Measurements from ENCODE around the gene LRP1. TPM values are rescaled to one million over a fixed set of nuclear protein-coding genes. Genes with fewer than 3 reads are reported as not detected.

LRP1 gene
- total and polyA plus RNA-seq, 2 experiments from 2014 or later: 47.8 to 76.8 TPM

GRCh38 chr12:57112492-57113294 is 15.6 kb upstream of the LRP1 start:
- WGBS (ENCODE audit: low lambda C conversion rate, missing lambda C conversion rate): 73% methylated on average over 9 of the region's 9 CpGs
- H3K27me3 ChIP-seq: no peaks in the 10 kb centered on the region
- peak overlapping the region; percentile 93 for H3K4me2 ChIP-seq
- H3K4me1 ChIP-seq (ENCODE audit: insufficient read depth): peaks cover 30% of the 10 kb centered on the region
- peaks cover 3% of the 10 kb centered on the region for H4K20me1 ChIP-seq (ENCODE audit: insufficient read depth, poor library complexity, severe bottlenecking)
- no peaks in the 10 kb centered on the region for H3K36me3 ChIP-seq (replicated peaks; ENCODE audit: insufficient read depth, low read depth)
- peaks cover 25% of the 10 kb centered on the region for H3K79me2 ChIP-seq
- H3K9me2 ChIP-seq (replicated peaks; ENCODE audit: insufficient read depth): no peaks in the 10 kb centered on the region
- DNase-seq (ENCODE audit: low spot score): no peak
- H3K27ac ChIP-seq: peak overlapping the region; percentile 100
- no peak for TF ChIP-seq EZH2phosphoT487 (IDR thresholded peaks at IDR 0.05; ENCODE audit: low read depth, severe bottlenecking, unreplicated experiment)
- peak; percentile 96 for TF ChIP-seq CTCF (IDR thresholded peaks at IDR 0.05; ENCODE audit: poor library complexity)
- H3K4me3 ChIP-seq: no peak overlapping the region
- no peaks in the 10 kb centered on the region for H3K9me3 ChIP-seq (ENCODE audit: low read depth)
- no peak overlapping the region for H2AFZ ChIP-seq

DNA sequence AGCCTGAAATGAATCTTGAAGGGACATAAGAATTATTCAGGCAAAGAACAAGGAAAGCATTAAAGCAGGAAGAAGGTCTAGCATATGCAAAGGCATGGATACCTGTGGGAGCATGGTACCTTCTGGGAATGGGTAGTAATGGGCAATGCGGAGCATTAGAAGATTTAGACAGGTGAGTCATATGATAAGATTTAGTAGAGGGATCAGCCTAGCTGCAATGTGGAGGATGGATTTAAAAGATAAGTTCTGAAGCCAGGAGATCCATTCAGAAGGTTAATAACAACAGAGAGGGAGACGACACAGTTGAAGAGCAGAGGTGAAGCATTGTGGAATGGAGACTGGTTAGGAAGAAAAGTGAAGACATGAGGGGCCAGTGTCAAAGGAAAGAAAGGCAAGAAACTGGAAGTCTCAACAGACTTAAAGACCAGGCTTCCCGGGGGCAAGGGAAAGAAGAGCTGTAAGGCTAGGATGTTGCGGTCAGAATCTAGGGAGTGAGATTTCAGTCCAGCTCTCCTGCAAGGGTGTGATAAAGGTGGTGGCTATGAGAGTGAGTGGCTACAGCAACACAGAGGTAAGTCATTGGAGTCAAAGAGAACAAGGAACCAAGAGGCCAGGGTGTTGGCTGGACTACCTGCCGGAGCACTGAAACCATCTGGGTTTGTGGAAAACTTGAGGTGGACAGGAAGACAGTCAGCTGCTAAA is 11.6 kb upstream of the LRP1 start:
- peaks cover 6% of the 10 kb centered on the region for H3K4me1 ChIP-seq (ENCODE audit: insufficient read depth)
- H3K4me2 ChIP-seq: no peak overlapping the region
- no peak overlapping the region for H3K27ac ChIP-seq
- no peaks in the 10 kb centered on the region for H4K20me1 ChIP-seq (ENCODE audit: insufficient read depth, poor library complexity, severe bottlenecking)
- 87% methylated on average over 5 of the region's 5 CpGs for WGBS (ENCODE audit: low lambda C conversion rate, missing lambda C conversion rate)
- H3K9me2 ChIP-seq (replicated peaks; ENCODE audit: insufficient read depth): no peaks in the 10 kb centered on the region
- DNase-seq (ENCODE audit: low spot score): no peak
- H3K27me3 ChIP-seq: no peaks in the 10 kb centered on the region
- H3K4me3 ChIP-seq: no peak overlapping the region
- H2AFZ ChIP-seq: no peak overlapping the region
- H3K79me2 ChIP-seq: no peaks in the 10 kb centered on the region
- no peaks in the 10 kb centered on the region for H3K36me3 ChIP-seq (replicated peaks; ENCODE audit: insufficient read depth, low read depth)
- no peaks in the 10 kb centered on the region for H3K9me3 ChIP-seq (ENCODE audit: low read depth)
- TF ChIP-seq CTCF (IDR thresholded peaks at IDR 0.05; ENCODE audit: poor library complexity) (no peak), EZH2phosphoT487 (IDR thresholded peaks at IDR 0.05; ENCODE audit: low read depth, severe bottlenecking, unreplicated experiment) (no peak), EZH2 (IDR thresholded peaks at IDR 0.05; ENCODE audit: borderline replicate concordance) (no peak)

DNA sequence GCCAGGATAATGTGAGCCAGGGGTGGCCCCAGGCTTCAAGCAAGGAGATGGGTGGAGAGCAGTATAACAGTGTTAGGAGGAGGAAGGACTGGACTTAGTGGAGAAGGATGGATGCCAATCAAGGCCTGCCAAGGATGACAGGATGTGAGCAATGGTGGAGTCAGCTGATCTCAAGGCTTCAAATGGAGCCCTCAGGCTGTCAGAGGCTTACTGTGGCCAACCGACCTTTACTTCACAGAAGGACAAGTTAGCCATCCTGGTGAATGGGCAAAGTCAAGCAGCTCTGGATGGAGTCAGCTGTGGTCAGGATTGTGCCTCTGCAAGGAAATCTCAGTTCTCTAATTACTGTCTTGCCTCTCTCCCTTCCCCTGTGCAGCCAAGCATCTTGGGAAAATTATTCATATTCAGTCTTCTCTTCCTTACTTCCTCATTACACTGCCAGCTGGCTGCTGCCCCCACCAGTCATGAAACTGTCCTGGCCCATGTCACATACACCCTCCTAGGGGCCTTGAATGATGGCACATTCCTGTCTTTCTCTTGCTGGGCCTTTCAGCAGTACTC is 9.5 kb upstream of the LRP1 start:
- WGBS (ENCODE audit: low lambda C conversion rate, missing lambda C conversion rate): 78% methylated on average over 1 of the region's 1 CpG
- Histone ChIP-seq H3K4me3 (no peak overlapping the region), H3K4me1 (ENCODE audit: insufficient read depth) (no peaks in the 10 kb centered on the region), H4K20me1 (ENCODE audit: insufficient read depth, poor library complexity, severe bottlenecking) (no peaks in the 10 kb centered on the region), H3K9me2 (replicated peaks; ENCODE audit: insufficient read depth) (no peaks in the 10 kb centered on the region), H3K4me2 (no peak overlapping the region), H2AFZ (no peak overlapping the region), H3K79me2 (no peaks in the 10 kb centered on the region), H3K36me3 (replicated peaks; ENCODE audit: insufficient read depth, low read depth) (no peaks in the 10 kb centered on the region), H3K27ac (no peak overlapping the region), H3K27me3 (no peaks in the 10 kb centered on the region), H3K9me3 (ENCODE audit: low read depth) (no peaks in the 10 kb centered on the region)
- DNase-seq (ENCODE audit: low spot score): no peak
- TF ChIP-seq EZH2phosphoT487 (IDR thresholded peaks at IDR 0.05; ENCODE audit: low read depth, severe bottlenecking, unreplicated experiment): no peak
- no peak for TF ChIP-seq CTCF (IDR thresholded peaks at IDR 0.05; ENCODE audit: poor library complexity)
- TF ChIP-seq EZH2 (IDR thresholded peaks at IDR 0.05; ENCODE audit: borderline replicate concordance): no peak
